Thyroid gland (tissue), 4 donors: ENCODE results near the gene SMARCC1. TPM values are rescaled to one million over a fixed set of nuclear protein-coding genes. Genes with fewer than 3 reads are reported as not detected.

ENCODE experiments used
- DNase-seq, 2 donors: peaks; one replicate each; pipeline ENCODE4 v3.0.0-alpha.2; 2019
- H3K27ac ChIP-seq, 3 donors: fragments of 200-600 bp; sonication (generic); 1 replicate in 2 of 3; 2 replicates in 1 of 3; pipeline ENCODE4 v1.5.1; 2016 to 2019; ENCODE audit warnings: mild to moderate bottlenecking in 1 of 3, moderate library complexity in 1 of 3
- H3K27me3 ChIP-seq: fragments of 200-600 bp; sonication (generic); one replicate; pipeline ENCODE4 v1.5.1; 2019
- H3K36me3 ChIP-seq, 2 donors: fragments of 200-600 bp; sonication (generic); one replicate each; pipeline ENCODE4 v1.5.1; 2016 to 2019
- H3K4me1 ChIP-seq, 2 donors: fragments of 200-600 bp; sonication (generic); one replicate each; pipeline ENCODE4 v1.5.1; 2017 to 2019
- H3K4me3 ChIP-seq, 3 donors: fragments of 200-600 bp; sonication (generic); replicated peaks in 1 of 3; 1 replicate in 2 of 3; 2 replicates in 1 of 3; pipeline ENCODE4 v1.5.1; 2016; ENCODE audit warnings: mild to moderate bottlenecking in 1 of 3
- H3K9me3 ChIP-seq: fragments of 200-600 bp; sonication (generic); one replicate; pipeline ENCODE4 v1.5.1; 2017
- CTCF ChIP-seq, 6 experiments: fragments of 200-600 bp in 3 of 6; fragments of 450-650 bp in 3 of 6; sonication (generic) in 3 of 6; IDR thresholded peaks; one replicate each; pipeline ENCODE4 v1.5.1; 2016 to 2019; ENCODE audit warnings: antibody characterized with exemption in 6 of 6, mild to moderate bottlenecking in 2 of 6, inconsistent platforms in 1 of 6, moderate library complexity in 1 of 6
- POLR2A ChIP-seq, 2 donors: fragments of 450-650 bp; IDR thresholded peaks; one replicate each; pipeline ENCODE4 v1.6.1; 2017; ENCODE audit warnings: antibody characterized with exemption in 2 of 2, mild to moderate bottlenecking in 2 of 2, moderate library complexity in 1 of 2
- whole genome bisulfite sequencing, 2 donors: methylation state at CpG; one replicate each; pipeline ENCODE4 v1.1.5; 2017; 5-methylcytosine and 5-hydroxymethylcytosine counted together
- intact Hi-C: fragments of 100-400 bp; cut with DNase I; formaldehyde crosslinking; loops from one replicate; pipeline ENCODE4 v1.15.1; 2023
- total RNA-seq, 4 donors: library from RNA; depleted of rRNA; stranded (reverse); fragments of >200 nt; gene quantifications; one replicate each; pipeline ENCODE4 v1.2.3, GENCODE V29; 2016

Gene SMARCC1
- total RNA-seq, 4 donors from 2014 or later, result 38.0 to 49.2 (median 45.4) TPM

GRCh38 chr3:47705391-47705790 is 76.3 kb downstream of the SMARCC1 start:
- 67 to 74% methylated on average over 1 of the region's 1 CpG for WGBS, 2 donors
- H3K36me3 ChIP-seq, result peaks cover 35 to 43% of the 10 kb centered on the region in 2 donors

GRCh38 chr3:47704237-47704612 is 77.5 kb downstream of the SMARCC1 start:
- no peak for DNase-seq
- Histone ChIP-seq H3K9me3 (no peaks in the 10 kb centered on the region), H3K4me3 (no peak overlapping the region), H3K4me1 (no peaks in the 10 kb centered on the region), H3K27ac (peak overlapping the region in 2 of 3 donors; percentile 3 to 21), H3K27me3 (no peaks in the 10 kb centered on the region), H3K36me3 (peaks cover 35 to 37% of the 10 kb centered on the region in 2 donors)
- intact Hi-C loops, result no loop called here
- WGBS, 2 donors, result 95 to 97% methylated on average over 3 of the region's 3 CpGs
- no peak for TF ChIP-seq CTCF (IDR thresholded peaks at IDR 0.05)
- TF ChIP-seq POLR2A (IDR thresholded peaks at IDR 0.05), result no peak

More at GRCh38 chr3:47705391-47705790, 76.3 kb downstream of the SMARCC1 start:
- DNase-seq, result no peak
- no peaks in the 10 kb centered on the region for H3K9me3 ChIP-seq
- intact Hi-C loops, result no loop called here
- TF ChIP-seq POLR2A (IDR thresholded peaks at IDR 0.05) (no peak), CTCF (IDR thresholded peaks at IDR 0.05) (no peak)
- H3K27me3 ChIP-seq, result no peaks in the 10 kb centered on the region
- no peaks in the 10 kb centered on the region for H3K4me1 ChIP-seq
- no peak overlapping the region for H3K27ac ChIP-seq
- no peak overlapping the region for H3K4me3 ChIP-seq

GRCh38 chr3:47701388-47701787 is 80.3 kb downstream of the SMARCC1 start:
- Histone ChIP-seq H3K36me3 (peaks cover 23 to 28% of the 10 kb centered on the region in 2 donors), H3K27me3 (no peaks in the 10 kb centered on the region), H3K4me3 (no peak overlapping the region), H3K9me3 (no peaks in the 10 kb centered on the region), H3K4me1 (no peaks in the 10 kb centered on the region), H3K27ac (no peak overlapping the region)
- 94 to 96% methylated on average over 11 of the region's 11 CpGs for WGBS, 2 donors
- no peak for DNase-seq
- no peak for TF ChIP-seq CTCF (IDR thresholded peaks at IDR 0.05)
- TF ChIP-seq POLR2A (IDR thresholded peaks at IDR 0.05), result no peak
- intact Hi-C loops, result no loop called here

GRCh38 chr3:47692158-47692557 is 89.5 kb downstream of the SMARCC1 start:
- DNase-seq, result no peak
- no peaks in the 10 kb centered on the region for H3K27me3 ChIP-seq
- TF ChIP-seq CTCF (IDR thresholded peaks at IDR 0.05) (no peak), POLR2A (IDR thresholded peaks at IDR 0.05) (no peak)
- H3K36me3 ChIP-seq, result peaks cover 21 to 25% of the 10 kb centered on the region in 2 donors
- no peaks in the 10 kb centered on the region for H3K4me1 ChIP-seq
- H3K4me3 ChIP-seq, result no peak overlapping the region
- no peak overlapping the region for H3K27ac ChIP-seq
- no peaks in the 10 kb centered on the region for H3K9me3 ChIP-seq
- intact Hi-C loops, result no loop called here

GRCh38 chr3:47688488-47688887 is 93.2 kb downstream of the SMARCC1 start:
- Histone ChIP-seq H3K36me3 (peaks cover 25 to 30% of the 10 kb centered on the region in 2 donors), H3K27me3 (no peaks in the 10 kb centered on the region), H3K4me1 (no peaks in the 10 kb centered on the region), H3K4me3 (no peak overlapping the region), H3K27ac (no peak overlapping the region), H3K9me3 (no peaks in the 10 kb centered on the region)
- WGBS, 2 donors, result 94 to 96% methylated on average over 6 of the region's 6 CpGs
- DNase-seq, result no peak
- intact Hi-C loops, result no loop called here
- no peak for TF ChIP-seq CTCF (IDR thresholded peaks at IDR 0.05)
- no peak for TF ChIP-seq POLR2A (IDR thresholded peaks at IDR 0.05)
